GM12874 (cell line): ENCODE data around the gene SFMBT2.

Experiments
- CTCF ChIP-seq: IDR thresholded peaks from 2 replicates; pipeline ENCODE4 v1.5.1; 2011; ENCODE audit warnings: low read depth, mild to moderate bottlenecking, control low read depth, low read length, moderate library complexity; ENCODE audit not compliant: insufficient read depth

SFMBT2 gene

GRCh38 chr10:7370511-7370910 lies 40.3 kb downstream of the SFMBT2 start:
- TF ChIP-seq CTCF, result no peak

- no peak for TF ChIP-seq CTCF
Observed at GRCh38 chr10:7365027-7365745, 45.6 kb downstream of the SFMBT2 start.

- no peak for TF ChIP-seq CTCF
Observed at GRCh38 chr10:7364474-7364873, 46.4 kb downstream of the SFMBT2 start.

- TF ChIP-seq CTCF, result no peak
Observed at GRCh38 chr10:7363700-7364099, 47.1 kb downstream of the SFMBT2 start.

GRCh38 chr10:7362471-7362870 lies 48.4 kb downstream of the SFMBT2 start:
- TF ChIP-seq CTCF, result no peak

GRCh38 chr10:7361316-7361715 lies 49.5 kb downstream of the SFMBT2 start:
- no peak for TF ChIP-seq CTCF

GRCh38 chr10:7359954-7360353 lies 50.9 kb downstream of the SFMBT2 start:
- no peak for TF ChIP-seq CTCF

- no peak for TF ChIP-seq CTCF
Observed at GRCh38 chr10:7359356-7359755, 51.5 kb downstream of the SFMBT2 start.
